ENCODE data around the gene PAIP2.
"Not testable (repeated sequence)": the region's sequence is repeated elsewhere in the genome, so short reads cannot be mapped to it uniquely, and the experiment has no call there.

Gene PAIP2

DNA sequence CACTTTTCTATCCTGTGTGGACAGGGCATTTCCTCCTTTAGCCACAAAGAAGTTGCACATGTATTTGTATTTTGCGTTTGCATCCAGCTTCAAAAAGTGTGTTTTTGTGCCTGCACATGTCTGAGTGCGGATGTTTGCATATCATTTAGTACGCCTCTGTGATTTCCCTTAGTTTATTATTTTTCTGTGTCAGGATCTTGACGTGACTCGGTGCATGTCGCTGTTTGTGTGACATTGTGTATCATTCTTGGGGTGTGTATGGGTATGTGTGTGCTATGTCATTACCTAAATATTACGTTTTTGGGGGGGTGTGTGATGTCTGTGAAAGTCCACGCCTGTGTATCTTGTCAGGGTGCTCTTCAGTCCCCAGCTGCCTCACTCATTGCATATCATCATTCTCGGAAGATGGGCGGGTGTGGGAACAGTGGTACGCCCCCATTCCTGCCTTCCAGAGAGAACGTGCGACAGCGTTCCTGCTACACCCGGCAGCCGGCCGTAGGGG, 416 bp upstream of the PAIP2 start:
- peak overlapping the region; percentile 98 for H3K27ac ChIP-seq
- TF ChIP-seq, protein P1, sequence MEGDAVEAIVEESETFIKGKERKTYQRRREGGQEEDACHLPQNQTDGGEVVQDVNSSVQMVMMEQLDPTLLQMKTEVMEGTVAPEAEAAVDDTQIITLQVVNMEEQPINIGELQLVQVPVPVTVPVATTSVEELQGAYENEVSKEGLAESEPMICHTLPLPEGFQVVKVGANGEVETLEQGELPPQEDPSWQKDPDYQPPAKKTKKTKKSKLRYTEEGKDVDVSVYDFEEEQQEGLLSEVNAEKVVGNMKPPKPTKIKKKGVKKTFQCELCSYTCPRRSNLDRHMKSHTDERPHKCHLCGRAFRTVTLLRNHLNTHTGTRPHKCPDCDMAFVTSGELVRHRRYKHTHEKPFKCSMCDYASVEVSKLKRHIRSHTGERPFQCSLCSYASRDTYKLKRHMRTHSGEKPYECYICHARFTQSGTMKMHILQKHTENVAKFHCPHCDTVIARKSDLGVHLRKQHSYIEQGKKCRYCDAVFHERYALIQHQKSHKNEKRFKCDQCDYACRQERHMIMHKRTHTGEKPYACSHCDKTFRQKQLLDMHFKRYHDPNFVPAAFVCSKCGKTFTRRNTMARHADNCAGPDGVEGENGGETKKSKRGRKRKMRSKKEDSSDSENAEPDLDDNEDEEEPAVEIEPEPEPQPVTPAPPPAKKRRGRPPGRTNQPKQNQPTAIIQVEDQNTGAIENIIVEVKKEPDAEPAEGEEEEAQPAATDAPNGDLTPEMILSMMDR (conservative IDR thresholded peaks at IDR 0.05), result no peak

DNA sequence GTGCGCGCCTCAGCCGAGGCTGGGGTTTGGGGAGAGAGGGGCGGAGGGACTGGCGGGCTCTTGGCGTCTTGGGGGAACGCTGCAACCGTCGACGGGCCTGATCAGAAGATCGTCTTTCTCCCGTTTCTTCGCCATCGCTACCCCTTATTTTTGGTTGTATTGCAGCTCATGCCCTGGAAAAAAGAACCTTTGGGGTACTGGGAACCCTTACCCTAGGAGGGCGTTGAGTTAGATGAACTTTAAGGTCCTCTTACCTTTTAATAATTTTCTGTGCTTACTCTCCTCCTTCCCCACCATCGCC, 719 bp downstream of the PAIP2 start:
- H3K27ac ChIP-seq, result peak overlapping the region; percentile 98
- TF ChIP-seq, protein P1 (conservative IDR thresholded peaks at IDR 0.05), result no peak

DNA sequence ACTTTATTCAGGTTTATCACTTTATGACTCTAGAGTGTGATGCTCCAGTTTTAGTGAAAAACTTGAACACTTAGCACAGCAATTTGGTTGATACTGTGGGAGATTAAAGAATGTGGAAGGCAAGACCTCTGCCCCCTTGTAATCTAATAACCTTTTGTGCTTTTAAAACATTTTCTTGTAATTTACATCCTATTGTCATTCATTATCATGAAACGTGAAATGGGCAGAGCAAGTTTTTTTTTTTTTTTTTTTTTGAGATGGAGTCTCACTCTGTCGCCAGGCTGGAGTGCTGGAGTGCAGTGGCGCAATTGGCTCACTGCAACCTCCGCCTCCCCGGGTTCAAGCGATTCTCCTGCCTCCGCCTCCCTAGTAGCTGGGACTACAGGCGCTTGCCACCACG, 1.8 kb downstream of the PAIP2 start:
- peak overlapping the region; percentile 98 for H3K27ac ChIP-seq
- TF ChIP-seq, protein P1 (conservative IDR thresholded peaks at IDR 0.05), result no peak

DNA sequence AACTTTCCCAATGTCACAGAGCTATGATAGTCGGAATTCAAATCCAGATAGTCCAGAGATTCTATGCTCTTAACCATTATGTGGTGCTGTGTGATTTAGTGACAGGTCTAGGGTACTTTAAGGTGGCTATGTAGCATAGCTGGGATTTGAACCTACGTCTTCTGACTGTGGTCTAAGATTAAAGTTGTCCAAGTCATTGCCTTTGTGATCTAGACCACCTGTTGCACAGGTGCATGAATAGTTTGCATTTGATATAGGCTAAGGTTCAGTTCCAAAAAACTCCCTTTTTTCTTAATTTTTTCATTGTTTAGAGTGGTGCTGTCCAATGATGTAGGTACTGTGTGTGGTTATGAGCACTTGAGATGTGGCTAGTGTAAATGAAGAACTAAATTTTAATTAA, 2.5 kb downstream of the PAIP2 start:
- H3K27ac ChIP-seq, result no peak overlapping the region
- TF ChIP-seq, protein P1 (conservative IDR thresholded peaks at IDR 0.05), result no peak

DNA sequence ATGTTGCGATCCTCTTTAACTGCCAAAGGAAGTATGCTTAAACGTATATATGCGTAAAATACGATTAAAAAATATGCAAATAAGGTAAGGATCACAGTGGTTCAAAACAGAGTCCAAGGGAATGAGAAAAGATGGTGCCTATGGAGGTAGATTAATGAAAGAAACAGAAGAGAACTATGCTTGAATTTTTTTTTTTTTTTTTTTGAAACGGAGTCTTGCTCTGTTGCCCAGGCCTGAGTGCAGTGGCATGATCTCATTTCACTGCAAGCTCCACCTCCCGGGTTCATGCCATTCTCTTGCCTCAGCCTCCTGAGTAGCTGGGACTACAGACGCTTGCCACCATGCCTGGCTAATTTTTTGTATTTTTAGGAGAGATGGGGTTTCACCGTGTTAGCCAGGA, 3.8 kb downstream of the PAIP2 start:
- H3K27ac ChIP-seq, result not testable (repeated sequence)

DNA sequence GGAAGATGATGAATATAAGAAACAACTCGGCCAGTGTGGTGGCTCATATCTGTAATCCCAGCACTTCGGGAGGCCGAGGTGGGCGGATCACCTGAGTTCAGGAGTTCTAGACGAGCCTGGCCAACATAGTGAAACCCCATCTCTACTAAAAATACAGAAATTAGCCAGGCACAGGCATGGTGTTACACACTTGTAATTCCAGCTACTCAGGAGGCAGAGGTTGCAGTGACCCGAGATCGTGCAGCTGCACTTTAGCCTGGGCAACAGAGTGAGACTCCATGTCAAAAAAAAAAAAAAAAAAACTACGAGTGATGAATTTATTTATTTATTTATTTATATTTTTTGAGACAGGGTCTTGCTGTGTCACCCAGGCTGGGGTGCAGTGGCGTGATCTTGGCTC, 6.2 kb downstream of the PAIP2 start:
- H3K27ac ChIP-seq, result not testable (repeated sequence)

DNA sequence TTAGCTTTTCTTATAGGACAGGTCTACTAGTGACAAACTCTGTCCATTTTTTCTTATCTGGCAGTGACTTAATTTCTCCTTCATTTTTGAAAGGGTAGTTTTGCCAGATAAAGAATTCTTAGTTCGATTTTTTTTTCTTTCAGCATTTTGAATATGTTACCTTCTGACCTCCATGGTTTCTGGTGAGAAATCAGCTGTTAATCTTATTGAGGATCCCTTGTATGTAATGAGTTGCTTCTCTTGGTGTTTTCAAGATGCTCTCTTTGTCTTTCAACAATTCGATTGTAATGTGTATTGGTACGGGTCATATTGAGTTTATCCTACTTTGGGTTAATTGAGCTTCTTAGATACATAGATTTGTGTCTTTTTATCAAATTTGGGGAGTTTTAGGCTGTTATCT, 12.5 kb downstream of the PAIP2 start:
- TF ChIP-seq, protein P1 (conservative IDR thresholded peaks at IDR 0.05), result no peak
- H3K27ac ChIP-seq, result no peak overlapping the region

DNA sequence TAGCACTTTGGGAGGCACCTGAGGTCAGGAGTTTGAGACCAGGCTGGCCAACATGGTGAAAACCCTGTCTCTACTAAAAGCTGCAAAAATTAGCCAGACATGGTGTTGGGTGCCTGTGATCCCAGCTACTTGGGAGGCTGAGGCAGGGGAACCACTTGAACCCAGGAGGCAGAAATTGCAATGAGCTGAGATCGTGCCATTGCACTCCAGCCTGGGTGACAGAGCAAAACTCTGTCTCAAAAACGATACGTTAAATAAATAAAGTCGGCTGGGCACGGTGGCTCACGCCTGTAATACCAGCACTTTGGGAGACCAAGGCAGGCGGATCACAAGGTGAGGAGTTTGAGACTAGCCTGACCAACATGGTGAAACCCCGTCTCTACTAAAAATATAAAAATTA, 14.2 kb downstream of the PAIP2 start:
- not testable (repeated sequence) for H3K27ac ChIP-seq

DNA sequence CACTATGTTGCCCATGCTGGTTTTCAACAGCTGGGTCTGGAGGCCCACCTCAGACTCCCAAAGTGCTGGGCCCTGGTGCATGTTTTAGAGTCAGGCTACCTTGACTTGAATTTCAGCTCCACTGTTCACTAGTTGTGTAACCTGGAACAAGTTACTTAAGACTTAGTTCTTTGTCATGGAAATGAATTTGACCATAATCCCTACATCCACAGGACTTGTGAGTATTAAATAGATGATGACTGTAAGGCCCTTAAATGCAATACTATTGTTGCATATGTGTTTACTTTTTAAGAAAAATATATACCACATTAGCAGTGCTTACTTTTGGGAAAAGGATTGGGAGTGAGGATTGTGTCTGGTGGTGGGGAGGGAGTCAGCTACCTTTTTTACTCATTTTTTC, 16.4 kb downstream of the PAIP2 start:
- TF ChIP-seq, protein P1 (conservative IDR thresholded peaks at IDR 0.05), result no peak
- no peak overlapping the region for H3K27ac ChIP-seq
